C4-2B (cell line): ENCODE data around the gene KCNMA1.

Experiments
- CTCF ChIP-seq: fragments of 450-650 bp; conservative IDR thresholded peaks from 2 replicates; pipeline ENCODE4 v1.5.1; 2017; ENCODE audit warnings: mild to moderate bottlenecking
- ZFX ChIP-seq: fragments of 450-650 bp; IDR thresholded peaks from 2 replicates; pipeline ENCODE4 v1.6.1; 2017

DNA sequence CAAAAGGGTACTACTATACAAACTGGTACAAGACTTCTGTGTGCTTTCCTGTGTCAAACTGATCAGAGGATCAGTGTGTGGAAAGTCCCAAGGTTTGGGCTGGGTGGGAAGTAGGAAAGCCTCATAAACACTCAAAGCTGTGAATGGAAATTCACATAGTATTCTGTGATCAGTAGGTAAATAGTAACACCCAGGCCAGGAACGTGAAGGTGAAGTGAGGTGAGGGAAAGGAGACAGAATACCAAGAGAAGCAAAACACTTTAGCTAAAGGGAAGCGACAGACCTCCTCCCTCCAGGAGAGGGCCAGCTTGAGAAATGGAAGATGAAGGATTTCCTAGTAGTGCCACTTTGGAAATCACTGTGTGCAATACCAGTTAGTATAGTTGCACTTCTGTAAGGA is 451.9 kb downstream of the KCNMA1 start:
- TF ChIP-seq CTCF (no peak), ZFX (no peak)
